ENCODE results near the gene MACROD2.

GRCh38 chr20:14498772-14499171, 503.5 kb downstream of the MACROD2 start:
- TF ChIP-seq POLR2A (IDR thresholded peaks at IDR 0.05) (no peak), CTCF (IDR thresholded peaks at IDR 0.05) (no peak), EP300 (IDR thresholded peaks at IDR 0.05) (no peak), POLR2AphosphoS5 (IDR thresholded peaks at IDR 0.05) (no peak)
